ENCODE measurements around the gene MOB2.

DNA sequence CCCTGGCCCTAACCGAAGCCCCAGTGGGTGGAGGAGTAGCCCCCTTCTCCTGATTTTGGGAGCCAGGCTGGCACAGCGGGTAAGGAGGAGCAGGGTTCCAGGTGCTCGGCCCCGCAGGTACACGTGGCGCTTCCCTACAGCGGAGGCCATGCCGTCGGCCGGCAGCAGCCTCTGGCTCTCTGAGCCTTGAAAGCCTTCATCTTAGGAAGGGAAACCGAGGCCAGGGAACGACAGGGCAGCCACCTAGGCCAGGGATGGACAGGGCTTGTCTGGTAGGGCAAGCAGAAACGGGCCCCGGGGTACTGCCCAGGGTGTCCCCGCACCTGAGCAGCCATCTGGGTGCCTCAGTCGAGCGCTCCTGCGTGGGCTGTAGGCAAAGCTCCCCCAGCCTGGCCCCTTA, 28.7 kb downstream of the MOB2 start:
- no peak for TF ChIP-seq POLR2AphosphoS5 (IDR thresholded peaks at IDR 0.05; ENCODE audit: low read depth, low read length)
- no peak for TF ChIP-seq POLR2A (IDR thresholded peaks at IDR 0.05; ENCODE audit: low read depth, low read length)
